Sigmoid colon (tissue), 4 donors: ENCODE measurements around the gene DIP2C.

Experiments used
- POLR2A ChIP-seq, 2 donors: fragments of 450-650 bp; IDR thresholded peaks; one replicate each; pipeline ENCODE4 v1.6.1; 2016; ENCODE audit warnings: antibody characterized with exemption in 2 of 2, mild to moderate bottlenecking in 2 of 2, moderate library complexity in 2 of 2
- POLR2AphosphoS5 ChIP-seq, 4 donors: sonication (generic); formaldehyde crosslinking; IDR thresholded peaks; one replicate each; pipeline ENCODE4 v1.6.1; 2017; ENCODE audit warnings: antibody characterized with exemption in 4 of 4
- TF ChIP-seq, protein P1 (sequence below), 4 experiments: fragments of 450-650 bp in 3 of 4; fragments of 200-600 bp in 1 of 4; IDR thresholded peaks; one replicate each; pipeline ENCODE4 v1.5.1; 2016 to 2019; ENCODE audit warnings: antibody characterized with exemption in 4 of 4, mild to moderate bottlenecking in 3 of 4, moderate library complexity in 2 of 4

DNA sequence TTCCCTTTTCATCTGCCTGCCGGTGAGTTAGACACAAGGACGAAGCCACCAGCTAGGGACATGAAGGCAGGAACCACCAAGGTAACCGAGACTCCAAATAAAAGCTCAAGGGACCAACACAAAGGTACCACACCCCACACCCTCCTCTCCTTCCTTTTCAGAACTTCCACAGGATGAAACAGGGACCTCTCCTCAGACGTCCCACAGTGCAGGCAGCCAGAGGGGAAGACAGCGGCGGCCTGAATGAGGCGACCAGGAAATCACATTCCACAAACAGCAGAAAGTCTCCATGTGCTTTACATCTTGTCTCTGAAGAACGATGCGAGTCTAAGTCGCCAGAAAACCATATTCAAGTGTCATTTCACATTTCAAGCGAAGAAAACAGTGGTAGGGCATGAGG is 97.8 kb downstream of the DIP2C start:
- TF ChIP-seq, protein P1, sequence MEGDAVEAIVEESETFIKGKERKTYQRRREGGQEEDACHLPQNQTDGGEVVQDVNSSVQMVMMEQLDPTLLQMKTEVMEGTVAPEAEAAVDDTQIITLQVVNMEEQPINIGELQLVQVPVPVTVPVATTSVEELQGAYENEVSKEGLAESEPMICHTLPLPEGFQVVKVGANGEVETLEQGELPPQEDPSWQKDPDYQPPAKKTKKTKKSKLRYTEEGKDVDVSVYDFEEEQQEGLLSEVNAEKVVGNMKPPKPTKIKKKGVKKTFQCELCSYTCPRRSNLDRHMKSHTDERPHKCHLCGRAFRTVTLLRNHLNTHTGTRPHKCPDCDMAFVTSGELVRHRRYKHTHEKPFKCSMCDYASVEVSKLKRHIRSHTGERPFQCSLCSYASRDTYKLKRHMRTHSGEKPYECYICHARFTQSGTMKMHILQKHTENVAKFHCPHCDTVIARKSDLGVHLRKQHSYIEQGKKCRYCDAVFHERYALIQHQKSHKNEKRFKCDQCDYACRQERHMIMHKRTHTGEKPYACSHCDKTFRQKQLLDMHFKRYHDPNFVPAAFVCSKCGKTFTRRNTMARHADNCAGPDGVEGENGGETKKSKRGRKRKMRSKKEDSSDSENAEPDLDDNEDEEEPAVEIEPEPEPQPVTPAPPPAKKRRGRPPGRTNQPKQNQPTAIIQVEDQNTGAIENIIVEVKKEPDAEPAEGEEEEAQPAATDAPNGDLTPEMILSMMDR (IDR thresholded peaks at IDR 0.05) = no peak
- TF ChIP-seq POLR2AphosphoS5 (IDR thresholded peaks at IDR 0.05) (no peak), POLR2A (IDR thresholded peaks at IDR 0.05) (no peak)
